GM19397 (cell line): ENCODE measurements around the gene SDHAF3.
"Not testable (repeated sequence)": the region's sequence is repeated elsewhere in the genome, so short reads cannot be mapped to it uniquely, and the experiment has no call there.

Experiments
- ATAC-seq: cut with Tn5 transposase; IDR thresholded peaks from one replicate; pipeline ENCODE4 v1.9.1; 2021; ENCODE audit warnings: mild to moderate bottlenecking, moderate library complexity; ENCODE audit not compliant: unreplicated experiment

Gene SDHAF3

DNA sequence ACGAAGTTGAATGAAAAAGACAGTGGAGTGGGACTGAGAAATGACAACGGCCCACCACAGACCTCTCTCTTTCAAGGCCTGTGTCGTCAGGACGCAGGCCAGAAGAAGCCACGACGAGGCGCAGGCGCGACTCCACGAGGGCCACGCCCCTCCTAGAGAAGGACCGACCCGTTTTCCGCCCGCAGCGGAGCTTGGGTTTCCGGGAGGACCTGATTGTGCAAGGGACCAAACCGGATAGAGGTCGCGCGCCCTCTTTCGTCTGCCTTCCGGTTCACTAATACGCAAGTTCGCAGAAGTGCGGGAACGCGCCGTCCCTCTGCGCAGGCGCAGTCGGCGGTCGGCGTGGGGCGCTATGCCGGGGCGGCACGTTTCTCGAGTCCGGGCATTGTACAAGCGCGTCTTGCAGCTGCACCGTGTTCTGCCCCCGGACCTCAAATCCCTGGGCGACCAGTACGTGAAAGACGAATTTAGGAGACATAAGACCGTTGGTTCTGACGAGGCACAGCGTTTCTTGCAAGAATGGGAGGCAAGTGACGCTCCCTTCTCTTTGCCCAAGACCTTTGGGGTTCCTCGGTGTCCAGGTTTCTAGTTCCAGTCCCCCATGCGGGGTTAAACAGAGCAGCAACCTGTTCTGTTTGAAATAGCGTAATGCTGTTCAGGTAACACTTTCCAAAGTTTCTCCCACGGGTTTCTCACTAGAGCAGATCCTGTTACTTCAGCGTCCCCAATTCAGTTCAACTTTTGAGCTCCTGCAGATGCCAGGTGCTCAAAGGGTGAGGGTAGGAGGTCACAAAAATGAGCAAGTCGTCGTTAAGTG, at the start of gene SDHAF3:
TSS of gene SDHAF3 (plus strand) at position 327 of the 817 bp plus-strand sequence. CDS start at position 353, 26 bp downstream.
- peak; percentile 94 for ATAC-seq

DNA sequence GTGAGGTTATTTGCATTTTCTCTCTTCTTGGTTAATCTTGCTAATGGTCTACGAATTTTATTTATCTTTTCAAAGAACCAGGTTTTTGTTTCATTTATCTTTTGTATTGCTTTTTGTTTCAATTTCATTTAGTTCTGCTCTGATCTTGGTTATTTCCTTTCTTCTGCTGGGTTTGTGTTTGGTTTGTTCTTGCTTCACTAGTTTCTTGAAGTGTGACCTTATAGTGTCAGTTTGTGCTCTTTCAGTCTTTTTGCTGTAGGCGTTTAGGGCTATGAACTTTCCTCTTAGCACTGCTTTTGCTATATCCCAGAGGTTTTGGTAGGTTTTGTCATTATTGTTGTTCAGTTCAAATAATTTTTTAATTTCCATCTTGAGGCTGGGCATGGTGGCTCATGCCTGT, 45.5 kb upstream of the SDHAF3 start:
- ATAC-seq: not testable (repeated sequence)

DNA sequence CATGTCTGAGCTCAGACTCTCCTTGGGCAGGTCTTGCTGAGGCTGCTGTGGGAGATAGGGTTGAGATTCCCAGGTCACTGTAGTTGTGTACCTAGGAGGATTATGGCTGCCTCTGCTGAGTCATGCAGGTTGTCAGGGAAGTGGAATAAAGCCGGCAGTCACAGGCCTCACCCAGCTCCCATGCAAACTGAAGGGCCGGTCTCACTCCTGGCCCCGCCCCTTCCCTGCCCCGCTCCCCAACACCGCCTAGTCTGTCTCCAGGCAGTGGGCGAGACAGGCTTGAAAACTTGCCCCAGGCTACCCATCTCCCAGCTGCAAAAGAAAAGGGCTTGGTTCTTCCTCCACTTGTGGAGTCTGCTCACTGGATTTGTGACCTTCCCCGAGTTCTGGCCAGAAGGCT, 41.6 kb upstream of the SDHAF3 start:
- ATAC-seq: no peak

DNA sequence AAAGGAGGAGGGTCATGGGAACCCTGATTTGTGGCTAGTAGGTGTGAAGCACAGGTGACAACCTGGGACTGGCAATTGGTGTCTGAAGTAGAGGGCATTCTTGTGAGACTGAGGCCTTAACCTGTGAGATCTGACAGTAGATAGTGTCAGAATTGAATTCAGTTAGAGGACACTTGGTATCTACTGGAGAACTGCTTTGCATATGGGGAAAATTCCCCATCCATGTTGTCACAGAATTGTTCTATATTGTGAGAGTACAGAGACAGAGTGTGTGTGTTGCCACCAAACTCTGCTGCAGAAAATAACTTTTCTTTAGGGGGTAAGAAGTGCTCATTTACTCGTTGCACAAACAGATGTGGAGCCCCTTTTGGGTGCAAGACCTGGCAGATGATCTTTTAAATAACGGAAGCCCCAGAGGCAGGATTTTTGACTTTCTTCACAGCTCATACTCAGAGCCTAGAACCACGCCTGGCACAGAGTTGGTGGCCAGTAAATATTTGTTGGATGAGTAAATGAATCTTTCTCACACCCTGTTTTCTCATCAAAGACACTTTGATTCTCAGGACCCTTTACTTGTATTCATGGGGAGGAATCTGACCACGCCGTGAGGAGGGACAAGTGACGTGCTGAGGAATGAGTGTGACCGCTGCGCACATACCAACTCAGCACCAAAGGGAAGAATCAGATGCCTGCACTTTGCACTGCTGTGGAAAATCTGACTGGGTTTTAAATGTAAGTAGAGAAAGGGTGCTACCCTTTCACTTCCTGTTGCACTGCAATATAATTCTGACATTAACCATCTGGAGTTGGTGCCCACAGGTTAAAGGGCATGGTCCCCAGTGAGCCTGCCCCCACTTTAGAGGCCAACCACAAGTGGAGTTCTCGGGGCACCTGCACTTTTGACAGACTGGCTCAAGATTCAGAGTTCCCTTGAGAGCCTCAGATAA, 39.2 kb upstream of the SDHAF3 start:
- ATAC-seq: no peak

DNA sequence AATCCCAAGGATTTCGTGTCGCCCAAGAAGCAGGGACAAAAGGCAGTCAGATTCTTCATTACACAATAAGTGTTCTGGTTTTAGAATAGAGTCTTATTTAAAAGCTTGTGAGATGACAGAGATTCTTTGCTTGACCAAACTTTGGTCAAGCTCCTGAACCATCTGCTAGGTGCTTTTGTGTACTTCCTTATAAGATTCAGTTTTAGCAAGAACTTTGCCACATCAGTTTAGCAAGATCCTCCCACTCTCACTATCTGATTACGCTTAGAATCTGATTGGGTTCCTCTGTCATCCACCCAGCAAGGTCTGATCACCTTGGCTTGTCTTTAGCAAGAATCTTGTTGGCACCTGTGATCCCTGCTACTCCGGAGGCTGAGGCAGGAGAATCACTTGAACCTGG, 38.2 kb upstream of the SDHAF3 start:
- ATAC-seq: no peak

DNA sequence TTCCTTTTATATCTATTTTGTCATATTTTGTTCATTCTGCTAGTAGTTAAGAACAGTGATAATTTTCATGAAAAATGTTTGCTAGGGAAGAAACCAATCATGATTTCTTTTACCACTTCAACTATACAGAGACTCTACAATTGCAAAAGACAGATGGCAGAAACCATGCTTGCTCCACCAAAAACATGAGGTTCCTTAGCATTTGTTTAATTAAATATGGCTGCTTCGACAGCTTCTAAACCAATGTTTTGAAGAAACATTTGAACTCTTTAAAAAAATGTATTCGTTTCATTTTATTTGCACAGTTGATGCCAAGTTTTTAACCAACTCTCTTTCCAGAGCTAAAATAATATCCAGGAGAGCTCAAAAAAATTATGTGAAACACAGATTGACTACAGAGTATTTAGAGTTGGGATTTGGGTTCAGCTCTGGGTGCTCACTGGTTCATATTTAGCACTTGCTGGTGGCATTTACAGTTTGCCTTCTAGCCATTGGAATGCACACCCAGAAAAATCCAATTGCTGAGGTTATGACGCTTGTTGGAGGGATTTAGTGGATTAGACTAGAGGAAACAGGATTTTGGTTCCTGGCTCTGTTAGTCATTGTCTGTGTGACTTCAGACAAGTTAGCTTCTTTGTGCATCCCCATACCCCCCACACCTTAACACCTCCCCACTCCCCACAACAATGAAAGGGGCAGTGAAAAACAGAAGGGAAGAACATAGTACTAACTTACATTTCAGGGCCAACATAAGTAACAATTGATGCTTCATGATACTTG, 35.8 kb upstream of the SDHAF3 start:
- no peak for ATAC-seq

DNA sequence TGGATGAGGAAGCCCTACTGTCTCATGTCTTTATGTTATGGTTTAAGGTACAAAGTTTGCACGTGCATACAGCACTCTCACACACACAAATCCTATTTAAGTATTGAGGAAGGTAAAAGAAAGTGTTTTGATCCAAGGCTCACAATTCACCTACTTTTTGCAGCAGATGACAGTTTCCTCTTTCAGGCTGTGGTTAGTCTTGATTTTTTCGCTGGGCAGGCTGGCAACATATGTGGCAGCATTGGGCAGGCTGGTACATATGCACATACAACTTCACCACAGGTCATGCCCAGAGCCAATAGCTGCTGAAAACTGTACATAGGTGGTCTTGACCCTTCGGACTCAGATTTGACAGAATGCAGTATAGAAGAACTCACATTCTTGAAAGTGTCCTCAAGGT, 29.1 kb upstream of the SDHAF3 start:
- no peak for ATAC-seq

DNA sequence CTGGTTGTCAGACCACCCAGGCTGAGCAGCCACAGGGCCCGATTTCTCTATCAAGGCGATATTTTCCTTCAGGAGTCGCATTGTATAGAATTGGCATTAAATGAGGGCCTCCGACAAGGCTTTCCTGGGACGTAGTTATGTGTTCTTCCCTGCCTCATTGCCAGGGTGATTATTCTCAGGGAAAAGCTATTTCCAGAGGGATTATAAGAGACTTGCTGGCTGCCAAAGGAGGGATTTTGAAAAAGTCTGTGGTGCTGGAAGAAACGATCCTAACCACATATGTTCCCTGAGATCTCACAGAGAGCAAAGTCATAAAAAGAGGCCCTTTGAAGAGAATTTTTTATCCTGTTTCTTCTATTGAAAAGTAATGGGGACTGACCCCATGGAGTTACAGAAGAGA, 27.7 kb upstream of the SDHAF3 start:
- no peak for ATAC-seq

DNA sequence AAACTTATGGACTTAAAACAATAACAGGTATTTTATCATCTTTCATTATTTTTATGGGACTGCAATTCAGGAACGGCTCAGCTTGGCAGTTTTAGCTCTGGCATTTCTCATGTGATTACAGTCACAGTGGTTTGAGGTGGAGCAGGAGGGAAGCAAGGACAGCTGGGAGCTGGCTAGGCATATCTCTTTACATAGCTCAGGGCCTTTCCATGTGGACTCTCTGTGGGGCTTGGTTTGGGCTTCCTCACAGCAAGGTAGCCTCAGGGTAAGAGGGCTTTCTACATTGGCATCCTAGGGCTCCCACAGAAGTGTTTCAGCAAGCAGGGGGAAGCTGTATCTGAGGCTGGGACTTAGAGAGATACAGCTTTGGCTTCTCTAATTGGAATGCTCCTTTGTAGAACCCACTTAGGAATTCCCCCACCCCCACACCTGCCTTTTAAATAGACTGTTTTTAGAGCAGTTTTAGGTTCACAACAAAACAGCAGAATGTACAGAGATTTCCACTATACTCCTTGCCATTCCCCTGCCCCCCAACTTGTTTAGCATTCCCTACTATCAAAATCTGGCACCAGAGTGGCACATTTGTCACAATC, 26.6 kb upstream of the SDHAF3 start:
- ATAC-seq: no peak

DNA sequence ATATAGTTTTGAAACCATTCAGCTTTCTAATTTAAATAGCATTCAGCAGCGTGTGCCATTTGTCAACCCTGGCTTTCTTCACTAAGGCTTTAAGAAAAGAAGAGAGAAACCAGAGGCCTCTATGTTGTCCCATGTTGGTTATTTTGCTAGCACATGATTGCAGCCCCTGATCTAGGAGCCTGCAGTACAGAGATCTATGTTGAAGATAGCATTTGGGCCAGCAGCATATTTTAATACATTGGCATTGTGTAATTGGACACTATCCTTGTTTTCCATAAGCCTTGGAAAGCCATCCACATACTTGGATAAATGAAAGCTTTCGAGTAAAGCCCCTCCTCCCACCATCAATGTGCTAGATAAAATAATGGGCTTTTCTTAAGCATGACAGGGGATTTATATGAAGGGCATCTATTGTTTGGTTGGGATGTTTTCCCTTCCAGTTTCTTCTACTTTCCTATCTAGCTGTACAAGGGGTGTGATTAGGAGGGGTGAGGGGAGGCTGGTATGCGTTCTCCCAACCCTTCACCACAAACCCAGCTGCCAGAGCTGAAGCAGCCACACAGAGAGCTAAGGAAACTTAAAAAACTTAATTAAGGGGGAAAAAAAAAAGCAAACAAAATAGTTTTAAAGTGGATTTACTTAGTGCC, 23.1 kb upstream of the SDHAF3 start:
- ATAC-seq: no peak

DNA sequence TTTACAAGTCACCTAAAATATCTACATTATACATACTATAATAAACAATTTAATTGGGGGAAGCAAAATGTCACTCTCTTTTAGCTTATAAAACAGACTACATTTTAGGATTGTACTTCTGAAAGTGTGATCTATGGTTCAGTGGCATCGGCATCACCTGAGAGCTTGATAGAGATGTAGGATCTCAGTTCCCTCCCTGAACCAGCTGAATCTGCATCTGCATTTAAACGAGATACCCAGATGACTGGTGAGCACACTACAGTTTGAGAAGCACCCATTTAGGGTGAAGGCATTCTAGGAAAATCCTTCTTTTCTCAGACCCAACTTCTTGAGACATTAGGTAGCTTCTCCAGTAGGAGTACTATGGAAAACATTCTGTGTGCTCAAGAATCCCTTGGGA, 21.5 kb upstream of the SDHAF3 start:
- no peak for ATAC-seq

DNA sequence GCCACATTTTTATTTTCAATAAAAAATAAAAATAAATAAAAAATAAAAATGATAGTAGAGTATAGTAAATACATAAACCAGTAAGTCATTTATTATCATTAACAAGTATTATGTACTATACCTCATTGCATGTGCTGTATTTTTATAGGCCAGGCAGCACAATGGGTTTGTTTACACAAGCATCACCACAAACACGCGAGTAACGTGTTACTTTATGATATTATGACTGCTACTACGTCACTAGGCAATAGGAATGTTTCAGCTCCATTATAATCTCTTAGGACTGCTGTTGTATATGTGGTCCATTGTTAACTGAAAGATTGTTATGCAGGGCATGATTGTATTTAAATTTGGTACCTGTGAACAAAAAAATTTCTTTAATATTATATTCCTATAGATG, 20.8 kb upstream of the SDHAF3 start:
- no peak for ATAC-seq

DNA sequence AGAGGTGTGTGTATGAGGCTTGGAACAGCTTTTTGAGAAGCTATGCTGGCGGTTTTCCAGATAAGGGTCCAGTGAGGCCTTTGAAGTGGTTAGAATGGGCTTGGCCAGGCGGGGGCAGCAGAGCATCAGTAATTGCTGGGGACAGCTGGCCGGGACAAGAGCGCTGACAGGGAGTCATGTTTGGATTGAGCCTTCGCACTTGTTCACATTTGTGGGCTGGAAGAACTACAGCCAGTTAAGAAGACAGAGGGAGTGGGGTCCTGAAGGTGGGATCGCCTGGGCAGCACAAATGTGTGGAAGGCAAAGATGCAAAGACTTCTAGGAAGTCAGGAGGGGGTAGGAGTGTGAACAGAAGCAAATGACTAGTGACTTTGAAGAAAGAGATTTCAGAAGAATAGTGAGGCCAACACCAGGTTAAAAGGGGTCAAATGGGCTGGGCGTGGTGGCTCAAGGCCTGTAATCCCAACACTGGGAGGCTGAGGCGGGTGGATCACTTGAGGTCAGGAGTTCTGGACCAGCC, 12.7 kb upstream of the SDHAF3 start:
- peak; percentile 91 for ATAC-seq

DNA sequence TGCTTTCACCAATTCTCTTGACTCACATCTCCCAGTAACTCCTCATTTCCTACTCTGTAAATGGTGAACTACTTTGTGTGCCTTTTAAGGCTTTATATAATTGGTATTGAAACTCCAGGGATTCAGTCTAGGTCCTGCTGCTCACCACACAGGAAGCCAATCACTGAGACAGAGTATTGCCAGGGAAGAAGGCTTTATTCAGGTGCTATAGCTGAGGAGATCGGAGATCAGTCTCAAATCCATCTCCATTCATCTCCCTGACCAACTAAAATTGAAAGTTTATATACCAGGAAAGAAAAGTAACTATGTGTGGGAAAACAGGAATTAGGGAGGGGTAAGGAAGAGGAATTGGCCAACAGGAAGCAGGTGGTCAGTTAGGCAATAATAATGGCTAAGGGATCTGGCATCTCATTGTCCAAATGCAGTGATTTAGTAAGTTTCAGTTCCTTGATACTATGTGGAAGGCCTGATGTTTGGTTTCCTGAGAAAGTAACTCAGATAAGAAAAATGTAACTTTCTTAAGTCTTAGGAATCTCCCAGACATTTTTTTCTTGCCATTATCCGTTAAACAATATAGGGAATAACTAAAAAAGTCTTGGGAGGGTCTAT, 10.2 kb upstream of the SDHAF3 start:
- ATAC-seq: no peak

DNA sequence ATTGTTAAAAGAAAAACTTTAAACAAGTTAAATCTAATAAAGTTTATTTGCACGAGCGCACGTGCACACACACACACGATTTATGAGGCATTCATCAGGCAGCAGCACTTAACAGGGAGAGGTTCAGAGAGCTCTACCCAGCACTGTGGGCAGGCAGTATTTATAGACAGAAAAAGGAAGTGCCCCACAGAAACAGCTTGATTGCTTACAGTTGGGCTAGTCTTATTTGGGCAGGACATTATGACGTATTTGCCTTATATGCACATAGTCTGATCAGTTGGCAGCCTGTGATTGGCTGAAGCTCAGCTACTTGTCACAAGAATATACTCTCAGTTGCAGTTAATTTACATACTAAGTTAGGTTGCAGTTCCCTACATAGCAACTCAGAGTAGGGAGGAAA, 1.2 kb upstream of the SDHAF3 start:
- no peak for ATAC-seq

DNA sequence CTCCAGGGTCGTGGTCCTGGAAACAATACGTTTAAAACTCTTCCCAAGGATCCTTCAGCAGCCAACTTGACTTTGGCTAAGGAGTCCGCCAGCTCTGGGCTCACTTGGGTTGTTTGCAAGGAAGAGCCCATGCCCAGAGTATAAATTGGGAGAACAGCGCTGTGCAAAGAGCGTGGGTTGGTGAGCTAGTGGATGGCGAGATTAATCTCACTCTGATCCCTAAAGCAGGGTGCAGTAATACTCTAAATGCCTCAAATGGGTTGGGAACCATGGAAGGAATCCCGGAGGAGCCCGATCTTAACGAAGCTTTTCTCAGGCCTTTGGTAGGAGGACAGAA, 495 bp upstream of the SDHAF3 start:
- ATAC-seq: peak; percentile 0

DNA sequence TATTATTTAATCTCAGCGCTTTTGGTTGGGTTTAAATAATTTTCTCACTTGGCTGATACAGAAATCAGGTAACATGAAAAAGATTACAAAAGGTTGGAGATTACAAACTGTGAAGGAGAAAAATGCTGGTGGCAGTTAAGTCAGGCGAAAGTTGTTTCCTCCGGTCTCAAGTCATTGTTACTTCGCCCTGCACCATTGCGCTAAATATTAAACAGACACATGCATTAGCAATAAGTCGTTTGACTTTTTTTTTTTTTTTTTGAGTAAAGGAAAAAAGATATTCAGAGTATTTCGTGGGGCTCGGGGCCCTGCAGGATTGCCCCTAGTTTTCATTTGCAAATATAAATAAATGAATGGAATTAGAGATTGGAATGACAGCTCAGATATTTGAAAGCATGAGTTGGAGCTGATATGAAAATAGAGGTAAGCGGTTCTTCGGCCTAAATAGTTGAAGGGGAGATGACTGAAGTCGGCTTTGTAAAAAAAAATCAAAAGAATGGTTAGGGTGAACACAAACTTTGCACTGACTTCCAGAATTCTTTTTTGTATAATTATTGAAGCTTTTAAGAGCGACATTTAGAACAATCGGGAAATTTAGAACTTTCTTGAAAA, 914 bp downstream of the SDHAF3 start:
- no peak for ATAC-seq

DNA sequence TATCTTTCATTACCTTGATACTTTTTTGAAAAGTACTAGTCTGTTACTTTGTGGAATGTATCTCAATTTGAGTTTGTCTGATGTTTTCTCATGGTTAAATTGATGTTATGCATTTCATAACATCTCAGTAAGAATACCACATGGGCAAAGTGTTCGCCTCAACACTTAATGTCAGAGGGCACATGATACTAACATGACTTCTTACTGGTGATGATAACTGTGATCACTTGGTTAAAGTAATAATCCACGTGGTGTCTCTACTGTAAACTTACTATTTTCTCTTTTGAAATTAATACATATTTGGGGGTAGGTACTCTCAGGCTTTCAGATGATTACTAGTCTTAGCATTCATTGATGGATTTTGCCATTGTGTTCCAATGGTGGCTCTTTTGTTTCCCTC, 2.2 kb downstream of the SDHAF3 start:
- no peak for ATAC-seq

DNA sequence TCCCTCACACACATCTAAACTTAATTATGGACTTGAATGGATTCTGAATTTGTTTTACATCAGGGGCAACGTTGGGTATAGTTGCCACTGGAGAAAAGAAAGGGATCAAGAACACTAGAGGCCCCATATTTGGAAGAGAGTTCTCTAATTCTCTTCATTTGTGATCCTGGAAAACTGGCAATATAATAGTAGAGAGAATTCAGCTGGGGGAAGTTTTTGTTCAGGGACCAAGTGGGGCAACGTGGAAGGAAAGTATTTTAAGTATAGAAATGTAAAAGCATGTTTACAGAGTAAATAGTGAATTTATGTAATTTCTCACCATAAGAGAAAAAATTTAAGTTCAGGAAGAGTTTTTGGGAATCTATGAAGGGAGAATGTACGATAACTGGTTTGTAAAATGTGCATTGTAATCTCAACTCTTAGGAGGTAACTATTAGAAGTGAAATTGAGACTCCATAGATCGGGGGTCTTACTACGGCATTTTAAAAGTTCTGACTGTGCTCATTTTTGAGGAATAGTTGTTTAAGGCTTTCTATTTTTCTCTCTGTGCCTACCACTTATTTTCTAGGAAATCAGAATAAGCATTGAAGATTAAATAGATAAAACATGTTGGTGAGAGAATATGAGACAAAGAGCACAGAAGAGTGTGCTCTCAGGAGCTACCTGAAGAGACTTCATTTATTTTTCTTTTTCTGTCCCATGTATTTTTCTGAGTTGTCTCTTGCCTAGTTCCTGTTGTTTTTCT, 3.4 kb downstream of the SDHAF3 start:
- ATAC-seq: no peak
